AG09309 (cell line): Measurements from ENCODE around the gene HSPA12B.

Experiments used
- DNase-seq: peaks from one replicate; pipeline ENCODE4 v3.0.0-alpha.2; 2010; ENCODE audit warnings: low read depth
- H3K4me3 ChIP-seq: 2 replicates; pipeline ENCODE4 v1.5.1; 2011; ENCODE audit warnings: mild to moderate bottlenecking, low read depth, low read length, moderate library complexity; ENCODE audit not compliant: control insufficient read depth
- TF ChIP-seq, protein P1 (sequence below): IDR thresholded peaks from 2 replicates; pipeline ENCODE4 v1.5.1; 2011; ENCODE audit warnings: mild to moderate bottlenecking, low read depth, low read length, inconsistent platforms; ENCODE audit not compliant: insufficient read depth, control insufficient read depth; ENCODE audit errors: missing control alignments

The HSPA12B gene

DNA sequence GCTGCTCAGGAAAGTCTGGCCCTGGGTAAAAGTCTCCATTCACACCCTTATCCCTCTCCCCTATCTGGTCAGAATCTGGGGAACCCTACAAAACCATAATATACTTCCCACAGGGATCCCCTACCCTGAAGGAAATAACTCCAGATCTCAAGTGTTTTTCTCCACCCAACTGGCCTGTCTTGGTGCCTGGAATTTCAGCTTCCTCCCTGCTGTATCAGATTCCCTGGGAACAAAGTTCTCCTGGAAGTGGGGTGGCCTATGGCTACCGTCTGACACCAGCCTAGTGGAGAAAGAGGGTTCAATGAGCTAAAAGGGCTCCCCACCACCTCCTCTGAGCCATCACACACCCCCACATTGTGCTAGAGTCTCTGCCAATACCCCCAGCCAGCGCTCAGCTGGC, 15.0 kb downstream of the HSPA12B start:
- TF ChIP-seq, protein P1, sequence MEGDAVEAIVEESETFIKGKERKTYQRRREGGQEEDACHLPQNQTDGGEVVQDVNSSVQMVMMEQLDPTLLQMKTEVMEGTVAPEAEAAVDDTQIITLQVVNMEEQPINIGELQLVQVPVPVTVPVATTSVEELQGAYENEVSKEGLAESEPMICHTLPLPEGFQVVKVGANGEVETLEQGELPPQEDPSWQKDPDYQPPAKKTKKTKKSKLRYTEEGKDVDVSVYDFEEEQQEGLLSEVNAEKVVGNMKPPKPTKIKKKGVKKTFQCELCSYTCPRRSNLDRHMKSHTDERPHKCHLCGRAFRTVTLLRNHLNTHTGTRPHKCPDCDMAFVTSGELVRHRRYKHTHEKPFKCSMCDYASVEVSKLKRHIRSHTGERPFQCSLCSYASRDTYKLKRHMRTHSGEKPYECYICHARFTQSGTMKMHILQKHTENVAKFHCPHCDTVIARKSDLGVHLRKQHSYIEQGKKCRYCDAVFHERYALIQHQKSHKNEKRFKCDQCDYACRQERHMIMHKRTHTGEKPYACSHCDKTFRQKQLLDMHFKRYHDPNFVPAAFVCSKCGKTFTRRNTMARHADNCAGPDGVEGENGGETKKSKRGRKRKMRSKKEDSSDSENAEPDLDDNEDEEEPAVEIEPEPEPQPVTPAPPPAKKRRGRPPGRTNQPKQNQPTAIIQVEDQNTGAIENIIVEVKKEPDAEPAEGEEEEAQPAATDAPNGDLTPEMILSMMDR, result no peak
- H3K4me3 ChIP-seq, result no peak overlapping the region
- no peak for DNase-seq

DNA sequence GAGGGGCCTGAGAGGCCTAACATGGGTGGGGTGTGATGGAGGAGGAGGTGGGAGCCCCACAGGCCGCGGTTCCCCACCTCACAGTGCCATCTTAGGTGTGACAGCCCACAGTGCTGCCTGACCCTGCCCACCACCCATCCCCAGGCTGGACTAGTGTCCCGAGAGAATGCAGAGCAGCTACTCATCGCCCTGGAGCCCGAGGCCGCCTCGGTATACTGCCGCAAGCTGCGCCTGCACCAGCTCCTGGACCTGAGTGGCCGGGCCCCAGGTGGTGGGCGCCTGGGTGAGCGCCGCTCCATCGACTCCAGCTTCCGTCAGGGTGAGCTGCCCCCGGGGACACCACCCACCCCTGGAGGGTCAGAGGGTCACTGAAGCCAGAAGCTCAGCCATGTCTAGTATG, 15.6 kb downstream of the HSPA12B start:
- H3K4me3 ChIP-seq, result no peak overlapping the region
- TF ChIP-seq, protein P1, result no peak
- no peak for DNase-seq

DNA sequence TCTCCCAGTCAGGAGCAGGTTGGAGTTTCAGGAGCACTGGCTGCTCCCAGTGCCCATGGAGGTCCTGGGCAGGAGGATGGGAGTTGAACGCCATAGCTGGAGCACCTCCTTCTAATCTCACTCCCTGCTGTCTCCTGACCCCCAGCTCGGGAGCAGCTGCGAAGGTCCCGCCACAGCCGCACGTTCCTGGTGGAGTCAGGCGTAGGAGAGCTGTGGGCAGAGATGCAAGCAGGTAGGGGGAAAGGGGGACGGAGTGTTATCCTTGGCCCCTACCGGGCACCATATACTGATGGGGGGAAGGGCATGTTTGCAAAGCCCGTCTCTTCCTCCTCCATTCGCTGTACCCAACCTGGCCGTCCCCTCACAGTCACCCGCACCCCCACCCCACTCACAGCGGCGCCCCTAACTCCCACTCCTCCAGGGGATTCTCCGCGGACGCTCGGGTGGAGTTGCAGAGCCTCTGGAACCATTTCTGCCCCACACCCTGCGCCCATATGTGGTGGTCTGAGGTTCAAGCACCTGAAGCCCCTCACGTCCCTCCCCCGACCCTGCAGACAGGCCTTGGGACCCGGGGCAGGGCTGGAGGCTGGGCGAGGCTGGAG, 16.7 kb downstream of the HSPA12B start:
- H3K4me3 ChIP-seq, result no peak overlapping the region
- DNase-seq, result no peak
- TF ChIP-seq, protein P1, result no peak

DNA sequence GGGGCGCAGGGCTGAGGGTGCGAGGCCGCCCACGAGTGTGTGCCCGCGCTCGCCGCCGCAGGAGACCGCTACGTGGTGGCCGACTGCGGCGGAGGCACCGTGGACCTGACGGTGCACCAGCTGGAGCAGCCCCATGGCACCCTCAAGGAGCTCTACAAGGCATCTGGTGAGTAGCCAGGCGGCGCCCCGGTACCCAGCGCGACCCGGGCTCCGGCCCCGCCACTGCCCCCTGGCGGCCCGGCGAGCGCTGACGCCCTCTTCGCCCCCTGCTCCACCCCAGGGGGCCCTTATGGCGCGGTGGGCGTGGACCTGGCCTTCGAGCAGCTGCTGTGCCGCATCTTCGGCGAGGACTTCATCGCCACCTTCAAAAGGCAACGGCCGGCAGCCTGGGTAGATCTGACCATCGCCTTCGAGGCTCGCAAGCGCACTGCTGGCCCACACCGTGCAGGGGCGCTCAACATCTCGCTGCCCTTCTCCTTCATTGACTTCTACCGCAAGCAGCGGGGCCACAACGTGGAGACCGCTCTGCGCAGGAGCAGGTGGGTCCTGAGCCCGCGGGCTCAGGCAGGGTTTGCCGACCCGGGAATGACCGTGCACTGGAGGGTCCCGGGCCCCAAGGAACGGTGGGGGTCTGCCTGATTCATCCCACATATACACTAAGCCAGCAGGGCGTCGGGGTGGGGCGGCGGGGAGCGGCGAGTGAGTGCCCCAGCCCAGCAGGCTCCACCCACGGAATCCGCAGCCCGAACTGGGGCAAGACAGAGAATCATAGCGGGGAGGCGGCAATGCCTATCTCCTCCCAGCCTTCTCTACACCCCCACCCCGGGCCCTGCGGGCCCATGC, 17.4 kb downstream of the HSPA12B start:
- no peak for DNase-seq
- TF ChIP-seq, protein P1, result peak; percentile 13
- no peak overlapping the region for H3K4me3 ChIP-seq

DNA sequence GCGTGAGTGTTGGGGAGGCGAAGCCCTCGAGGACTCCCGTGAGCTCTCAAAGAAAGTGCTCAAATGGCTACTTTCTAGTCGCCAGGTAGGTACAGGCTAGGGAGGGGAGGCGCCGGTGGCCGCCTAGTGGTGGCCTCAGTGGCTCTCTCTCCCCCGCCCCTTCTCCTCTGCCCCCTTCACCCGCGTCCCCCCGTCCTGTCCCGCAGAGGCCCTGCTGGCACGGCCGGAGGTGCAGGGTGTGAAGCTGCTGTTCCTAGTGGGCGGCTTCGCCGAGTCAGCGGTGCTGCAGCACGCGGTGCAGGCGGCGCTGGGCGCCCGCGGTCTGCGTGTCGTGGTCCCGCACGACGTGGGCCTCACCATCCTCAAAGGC, 18.8 kb downstream of the HSPA12B start:
- no peak overlapping the region for H3K4me3 ChIP-seq
- TF ChIP-seq, protein P1, result no peak
- no peak for DNase-seq

DNA sequence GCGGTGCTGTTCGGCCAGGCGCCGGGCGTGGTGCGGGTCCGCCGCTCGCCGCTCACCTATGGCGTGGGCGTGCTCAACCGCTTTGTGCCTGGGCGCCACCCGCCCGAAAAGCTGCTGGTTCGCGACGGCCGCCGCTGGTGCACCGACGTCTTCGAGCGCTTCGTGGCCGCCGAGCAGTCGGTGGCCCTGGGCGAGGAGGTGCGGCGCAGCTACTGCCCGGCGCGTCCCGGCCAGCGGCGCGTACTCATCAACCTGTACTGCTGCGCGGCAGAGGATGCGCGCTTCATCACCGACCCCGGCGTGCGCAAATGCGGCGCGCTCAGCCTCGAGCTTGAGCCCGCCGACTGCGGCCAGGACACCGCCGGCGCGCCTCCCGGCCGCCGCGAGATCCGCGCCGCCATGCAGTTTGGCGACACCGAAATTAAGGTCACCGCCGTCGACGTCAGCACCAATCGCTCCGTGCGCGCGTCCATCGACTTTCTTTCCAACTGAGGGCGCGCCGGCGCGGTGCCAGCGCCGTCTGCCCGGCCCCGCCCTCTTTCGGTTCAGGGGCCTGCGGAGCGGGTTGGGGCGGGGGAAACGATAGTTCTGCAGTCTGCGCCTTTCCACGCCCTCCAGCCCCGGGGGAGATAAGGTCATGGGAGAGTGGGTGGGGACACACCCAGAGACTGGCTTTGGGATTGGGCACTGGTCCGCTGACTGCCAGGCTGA, 19.3 kb downstream of the HSPA12B start:
- no peak overlapping the region for H3K4me3 ChIP-seq
- TF ChIP-seq, protein P1, result no peak
- no peak for DNase-seq
